ENCODE measurements around the gene KCNJ15. TPM values are rescaled to one million over a fixed set of nuclear protein-coding genes. Genes with fewer than 3 reads are reported as not detected.

KCNJ15 gene
- total RNA-seq, 1 experiment from 2014 or later: 0.13 TPM

DNA sequence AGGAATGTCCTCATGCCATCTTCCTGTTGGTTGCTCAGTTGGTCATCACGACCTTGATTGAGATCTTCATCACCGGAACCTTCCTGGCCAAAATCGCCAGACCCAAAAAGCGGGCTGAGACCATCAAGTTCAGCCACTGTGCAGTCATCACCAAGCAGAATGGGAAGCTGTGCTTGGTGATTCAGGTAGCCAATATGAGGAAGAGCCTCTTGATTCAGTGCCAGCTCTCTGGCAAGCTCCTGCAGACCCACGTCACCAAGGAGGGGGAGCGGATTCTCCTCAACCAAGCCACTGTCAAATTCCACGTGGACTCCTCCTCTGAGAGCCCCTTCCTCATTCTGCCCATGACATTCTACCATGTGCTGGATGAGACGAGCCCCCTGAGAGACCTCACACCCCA is 42.9 kb downstream of the KCNJ15 start:
- Histone ChIP-seq H3K27me3 (ENCODE audit: control insufficient read depth, insufficient read depth, low read length) (no peaks in the 10 kb centered on the region), H3K4me3 (ENCODE audit: low read depth in 2 of 2, low read length in 2 of 2) (no peak overlapping the region), H3K36me3 (ENCODE audit: control insufficient read depth, insufficient read depth, low read length) (no peaks in the 10 kb centered on the region), H3K9me3 (ENCODE audit: control insufficient read depth, insufficient read depth, low read depth, low read length) (no peaks in the 10 kb centered on the region), H3K27ac (ENCODE audit: low read length) (no peak overlapping the region), H3K4me1 (ENCODE audit: control insufficient read depth, insufficient read depth, low read length) (no peaks in the 10 kb centered on the region)
- intact Hi-C loops (cut with micrococcal nuclease; ENCODE audit: unreplicated experiment): no loop called here
- in situ Hi-C loops (cut with HindIII; ENCODE audit: low pct_unique_long_range_greater_than_20kb, low sequenced_read_pairs): no loop called here
- BruUV-seq (replicated peaks): no TSS peak
- no peak for TF ChIP-seq POLR2AphosphoS5 (IDR thresholded peaks at IDR 0.05; ENCODE audit: low read depth, low read length)
- TF ChIP-seq, protein P1, sequence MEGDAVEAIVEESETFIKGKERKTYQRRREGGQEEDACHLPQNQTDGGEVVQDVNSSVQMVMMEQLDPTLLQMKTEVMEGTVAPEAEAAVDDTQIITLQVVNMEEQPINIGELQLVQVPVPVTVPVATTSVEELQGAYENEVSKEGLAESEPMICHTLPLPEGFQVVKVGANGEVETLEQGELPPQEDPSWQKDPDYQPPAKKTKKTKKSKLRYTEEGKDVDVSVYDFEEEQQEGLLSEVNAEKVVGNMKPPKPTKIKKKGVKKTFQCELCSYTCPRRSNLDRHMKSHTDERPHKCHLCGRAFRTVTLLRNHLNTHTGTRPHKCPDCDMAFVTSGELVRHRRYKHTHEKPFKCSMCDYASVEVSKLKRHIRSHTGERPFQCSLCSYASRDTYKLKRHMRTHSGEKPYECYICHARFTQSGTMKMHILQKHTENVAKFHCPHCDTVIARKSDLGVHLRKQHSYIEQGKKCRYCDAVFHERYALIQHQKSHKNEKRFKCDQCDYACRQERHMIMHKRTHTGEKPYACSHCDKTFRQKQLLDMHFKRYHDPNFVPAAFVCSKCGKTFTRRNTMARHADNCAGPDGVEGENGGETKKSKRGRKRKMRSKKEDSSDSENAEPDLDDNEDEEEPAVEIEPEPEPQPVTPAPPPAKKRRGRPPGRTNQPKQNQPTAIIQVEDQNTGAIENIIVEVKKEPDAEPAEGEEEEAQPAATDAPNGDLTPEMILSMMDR (IDR thresholded peaks at IDR 0.05): no peak
- TF ChIP-seq, protein P2, sequence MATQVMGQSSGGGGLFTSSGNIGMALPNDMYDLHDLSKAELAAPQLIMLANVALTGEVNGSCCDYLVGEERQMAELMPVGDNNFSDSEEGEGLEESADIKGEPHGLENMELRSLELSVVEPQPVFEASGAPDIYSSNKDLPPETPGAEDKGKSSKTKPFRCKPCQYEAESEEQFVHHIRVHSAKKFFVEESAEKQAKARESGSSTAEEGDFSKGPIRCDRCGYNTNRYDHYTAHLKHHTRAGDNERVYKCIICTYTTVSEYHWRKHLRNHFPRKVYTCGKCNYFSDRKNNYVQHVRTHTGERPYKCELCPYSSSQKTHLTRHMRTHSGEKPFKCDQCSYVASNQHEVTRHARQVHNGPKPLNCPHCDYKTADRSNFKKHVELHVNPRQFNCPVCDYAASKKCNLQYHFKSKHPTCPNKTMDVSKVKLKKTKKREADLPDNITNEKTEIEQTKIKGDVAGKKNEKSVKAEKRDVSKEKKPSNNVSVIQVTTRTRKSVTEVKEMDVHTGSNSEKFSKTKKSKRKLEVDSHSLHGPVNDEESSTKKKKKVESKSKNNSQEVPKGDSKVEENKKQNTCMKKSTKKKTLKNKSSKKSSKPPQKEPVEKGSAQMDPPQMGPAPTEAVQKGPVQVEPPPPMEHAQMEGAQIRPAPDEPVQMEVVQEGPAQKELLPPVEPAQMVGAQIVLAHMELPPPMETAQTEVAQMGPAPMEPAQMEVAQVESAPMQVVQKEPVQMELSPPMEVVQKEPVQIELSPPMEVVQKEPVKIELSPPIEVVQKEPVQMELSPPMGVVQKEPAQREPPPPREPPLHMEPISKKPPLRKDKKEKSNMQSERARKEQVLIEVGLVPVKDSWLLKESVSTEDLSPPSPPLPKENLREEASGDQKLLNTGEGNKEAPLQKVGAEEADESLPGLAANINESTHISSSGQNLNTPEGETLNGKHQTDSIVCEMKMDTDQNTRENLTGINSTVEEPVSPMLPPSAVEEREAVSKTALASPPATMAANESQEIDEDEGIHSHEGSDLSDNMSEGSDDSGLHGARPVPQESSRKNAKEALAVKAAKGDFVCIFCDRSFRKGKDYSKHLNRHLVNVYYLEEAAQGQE (IDR thresholded peaks at IDR 0.05; ENCODE audit: insufficient read depth in 1 of 2, low read depth in 2 of 2, low read length in 1 of 2): no peak
- no peak for TF ChIP-seq SIN3A (IDR thresholded peaks at IDR 0.05; ENCODE audit: borderline replicate concordance, insufficient read depth, low read depth, low read length)
- TF ChIP-seq TCF7L2 (IDR thresholded peaks at IDR 0.05; ENCODE audit: low read depth, low read length): no peak
- CTCF ChIA-PET: no interaction called here
- ATAC-seq: no peak
- POLR2A ChIA-PET: no interaction called here
- DNase-seq (ENCODE audit: low read depth, low spot score): no peak

DNA sequence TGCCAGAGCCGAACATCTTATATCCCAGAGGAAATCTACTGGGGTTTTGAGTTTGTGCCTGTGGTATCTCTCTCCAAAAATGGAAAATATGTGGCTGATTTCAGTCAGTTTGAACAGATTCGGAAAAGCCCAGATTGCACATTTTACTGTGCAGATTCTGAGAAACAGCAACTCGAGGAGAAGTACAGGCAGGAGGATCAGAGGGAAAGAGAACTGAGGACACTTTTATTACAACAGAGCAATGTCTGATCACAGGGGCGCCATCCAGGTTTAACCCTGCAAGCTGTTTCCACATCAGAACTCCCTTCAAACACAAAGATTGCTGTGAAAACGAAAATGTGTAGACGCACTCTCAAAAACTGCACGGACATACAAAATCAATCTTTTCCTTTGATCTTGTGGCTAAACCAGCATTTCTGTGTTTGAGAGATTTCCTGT is 43.4 kb downstream of the KCNJ15 start:
- no peaks in the 10 kb centered on the region for H3K36me3 ChIP-seq (ENCODE audit: control insufficient read depth, insufficient read depth, low read length)
- ChIA-PET CTCF (no interaction called here), POLR2A (no interaction called here)
- BruUV-seq (replicated peaks): no TSS peak
- no peak overlapping the region for H3K27ac ChIP-seq (ENCODE audit: low read length)
- no peak overlapping the region for H3K4me3 ChIP-seq (ENCODE audit: low read depth in 2 of 2, low read length in 2 of 2)
- intact Hi-C loops (cut with micrococcal nuclease; ENCODE audit: unreplicated experiment) (no loop called here), in situ Hi-C loops (cut with HindIII; ENCODE audit: low pct_unique_long_range_greater_than_20kb, low sequenced_read_pairs) (no loop called here)
- ATAC-seq: no peak
- DNase-seq (ENCODE audit: low read depth, low spot score): no peak
- TF ChIP-seq SIN3A (IDR thresholded peaks at IDR 0.05; ENCODE audit: borderline replicate concordance, insufficient read depth, low read depth, low read length): no peak
- TF ChIP-seq POLR2AphosphoS5 (IDR thresholded peaks at IDR 0.05; ENCODE audit: low read depth, low read length): no peak
- TF ChIP-seq, protein P1 (IDR thresholded peaks at IDR 0.05): no peak
- TF ChIP-seq, protein P2 (IDR thresholded peaks at IDR 0.05; ENCODE audit: insufficient read depth in 1 of 2, low read depth in 2 of 2, low read length in 1 of 2): no peak
- no peak for TF ChIP-seq TCF7L2 (IDR thresholded peaks at IDR 0.05; ENCODE audit: low read depth, low read length)
- no peaks in the 10 kb centered on the region for H3K9me3 ChIP-seq (ENCODE audit: control insufficient read depth, insufficient read depth, low read depth, low read length)
- H3K27me3 ChIP-seq (ENCODE audit: control insufficient read depth, insufficient read depth, low read length): no peaks in the 10 kb centered on the region
- no peaks in the 10 kb centered on the region for H3K4me1 ChIP-seq (ENCODE audit: control insufficient read depth, insufficient read depth, low read length)
